Measurements from ENCODE around the gene SPRED1.

Gene SPRED1

DNA sequence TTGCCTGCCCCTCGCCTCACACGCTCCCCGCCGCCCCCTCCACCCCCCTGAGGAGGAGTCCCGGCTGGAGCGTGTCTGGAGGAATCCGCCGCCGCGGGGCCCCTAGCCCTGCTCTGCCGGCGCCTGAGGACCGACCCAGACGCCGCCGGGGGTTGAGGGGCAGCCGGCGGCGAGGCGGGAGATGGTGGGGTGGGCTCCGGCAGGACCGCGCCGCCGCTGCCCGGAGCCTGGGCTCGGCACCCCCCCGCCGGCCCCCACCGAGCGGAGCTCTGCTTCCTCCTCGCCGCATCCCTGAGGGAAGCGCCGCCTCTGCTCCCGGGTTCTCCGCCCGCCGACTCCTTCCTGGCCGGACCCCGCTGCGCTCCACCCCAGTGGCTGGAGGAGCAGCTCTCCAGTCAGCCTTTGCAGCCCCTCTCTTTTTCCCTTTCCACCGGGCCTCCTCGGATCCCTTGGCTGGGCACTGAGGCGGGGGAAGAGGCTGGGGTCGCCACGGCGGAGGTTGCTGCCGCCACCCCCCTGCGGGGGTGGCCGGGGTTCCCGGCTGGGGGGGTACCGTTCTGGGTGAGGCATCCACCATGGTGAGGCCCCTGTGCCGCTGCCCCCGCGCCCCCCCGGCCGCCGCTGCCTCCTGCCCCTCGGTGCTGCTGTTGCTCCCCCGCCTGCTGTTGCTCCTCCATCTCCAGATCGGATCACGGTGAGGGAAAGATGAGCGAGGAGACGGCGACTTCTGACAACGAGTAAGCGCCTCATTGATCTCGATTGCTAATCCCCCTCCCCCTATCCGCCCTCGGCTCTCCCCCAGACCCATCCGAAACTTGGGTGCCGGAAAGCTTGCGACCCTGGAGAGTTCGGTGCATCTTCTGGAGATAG is at the start of gene SPRED1:
Gene SPRED1 (plus strand): TSS at position 356 of the 870 bp plus-strand sequence. CDS start 350 bp downstream, at position 706.
- peak within 1 kb of the TSS; percentile 93 for H3K4me3 ChIP-seq (ENCODE audit: low read depth, low read length)
- H3K4me1 ChIP-seq (ENCODE audit: control insufficient read depth, insufficient read depth, low read length) = peaks cover 30% of the 10 kb centered on the region
- no peaks in the 10 kb centered on the region for H3K27me3 ChIP-seq (ENCODE audit: control insufficient read depth, insufficient read depth, low read length)
- peak within 1 kb of the TSS; percentile 87 for H3K9ac ChIP-seq (ENCODE audit: low read length)
- peak within 1 kb of the TSS; percentile 95 for H3K27ac ChIP-seq (ENCODE audit: low read depth, low read length)
- H3K9me3 ChIP-seq (ENCODE audit: control insufficient read depth, insufficient read depth, low read depth, low read length) = no peaks in the 10 kb centered on the region
- no peaks in the 10 kb centered on the region for H3K36me3 ChIP-seq (ENCODE audit: control insufficient read depth, insufficient read depth, low read length)

DNA sequence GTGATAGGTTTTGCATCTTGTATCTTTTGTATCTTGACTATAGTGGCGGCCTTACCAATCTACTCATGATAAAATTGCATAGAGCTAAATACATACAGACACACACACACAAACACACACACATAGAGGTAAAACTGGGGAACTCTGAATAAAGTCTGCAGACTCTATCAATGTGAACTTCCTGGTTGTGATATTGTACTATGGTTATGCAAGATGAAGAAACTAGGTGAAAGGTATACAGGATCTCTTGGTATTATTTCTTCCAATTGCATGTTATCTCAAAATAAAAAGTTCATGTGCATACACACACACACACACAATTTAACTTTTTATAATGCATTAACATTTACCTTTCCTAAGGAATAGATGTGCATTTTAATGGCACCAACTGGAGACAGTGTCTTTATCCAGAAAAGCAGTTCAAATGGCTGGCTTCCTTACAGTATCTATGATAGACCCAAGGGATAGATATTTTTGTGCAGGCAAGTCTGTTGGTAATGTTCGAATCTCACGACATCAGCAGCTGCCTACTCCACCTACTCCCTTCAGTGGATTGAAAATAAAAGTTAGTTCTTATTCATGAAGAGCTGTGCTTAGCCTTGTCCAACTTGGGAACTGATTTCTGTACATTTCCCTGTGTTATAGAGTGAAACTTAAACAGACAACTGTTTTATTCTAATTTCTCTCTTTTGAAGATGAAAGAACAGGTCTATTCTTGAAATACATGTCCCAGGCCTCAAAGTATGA is 46.9 kb upstream of the SPRED1 start:
- Histone ChIP-seq H3K9ac (ENCODE audit: low read length) (no peak overlapping the region), H3K27ac (ENCODE audit: low read depth, low read length) (no peak overlapping the region), H3K4me1 (ENCODE audit: control insufficient read depth, insufficient read depth, low read length) (no peaks in the 10 kb centered on the region; the same call in 1 of the 2 replicates), H3K9me3 (ENCODE audit: control insufficient read depth, insufficient read depth, low read depth, low read length) (no peaks in the 10 kb centered on the region), H3K27me3 (ENCODE audit: control insufficient read depth, insufficient read depth, low read length) (no peaks in the 10 kb centered on the region), H3K4me3 (ENCODE audit: low read depth, low read length) (no peak overlapping the region), H3K36me3 (ENCODE audit: control insufficient read depth, insufficient read depth, low read length) (no peaks in the 10 kb centered on the region)

DNA sequence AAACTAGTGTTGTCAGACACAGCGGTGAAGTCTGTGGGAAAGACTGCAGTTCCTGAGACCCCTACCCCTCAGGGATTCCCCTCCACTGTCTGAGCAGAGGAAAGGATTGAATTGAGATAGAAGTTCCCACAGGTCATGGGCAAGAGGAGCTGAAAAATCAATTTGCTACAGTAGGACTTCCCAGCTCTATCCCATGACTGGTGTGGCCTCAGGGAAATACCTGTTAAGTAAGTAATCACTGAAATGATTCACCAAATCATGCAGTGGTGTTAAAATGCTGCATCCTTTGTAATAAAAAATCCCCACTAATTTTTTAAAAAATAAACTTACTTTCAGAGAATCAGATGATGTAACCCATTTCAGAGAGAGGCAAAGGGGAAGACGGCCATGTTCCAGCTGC is 45.0 kb upstream of the SPRED1 start:
- no peak overlapping the region for H3K4me3 ChIP-seq (ENCODE audit: low read depth, low read length)
- no peak overlapping the region for H3K27ac ChIP-seq (ENCODE audit: low read depth, low read length)
- no peaks in the 10 kb centered on the region for H3K27me3 ChIP-seq (ENCODE audit: control insufficient read depth, insufficient read depth, low read length)
- H3K9me3 ChIP-seq (ENCODE audit: control insufficient read depth, insufficient read depth, low read depth, low read length) = no peaks in the 10 kb centered on the region
- H3K9ac ChIP-seq (ENCODE audit: low read length) = no peak overlapping the region
- H3K4me1 ChIP-seq (ENCODE audit: control insufficient read depth, insufficient read depth, low read length) = no peaks in the 10 kb centered on the region; the same call in 1 of the 2 replicates
- no peaks in the 10 kb centered on the region for H3K36me3 ChIP-seq (ENCODE audit: control insufficient read depth, insufficient read depth, low read length)

DNA sequence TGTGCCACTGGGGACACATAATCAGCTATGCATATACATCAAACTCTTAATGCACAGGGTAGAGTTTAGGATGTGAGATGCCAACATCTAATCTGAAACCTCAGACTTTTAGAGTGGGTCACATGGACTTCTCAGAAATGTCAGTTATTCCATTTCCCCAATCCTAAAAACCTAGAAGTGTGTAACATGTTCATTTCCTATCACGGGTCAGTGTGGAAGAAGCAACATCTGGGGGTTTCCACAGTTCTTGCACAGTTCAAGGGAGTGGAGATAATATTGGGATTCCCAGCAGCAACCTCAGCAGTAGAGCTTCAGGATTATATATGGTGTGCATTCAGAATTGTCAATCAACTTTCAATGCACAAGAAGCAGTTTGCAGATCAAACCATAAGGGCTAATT is 44.4 kb upstream of the SPRED1 start:
- H3K9ac ChIP-seq (ENCODE audit: low read length) = no peak overlapping the region
- no peaks in the 10 kb centered on the region for H3K27me3 ChIP-seq (ENCODE audit: control insufficient read depth, insufficient read depth, low read length)
- no peaks in the 10 kb centered on the region for H3K9me3 ChIP-seq (ENCODE audit: control insufficient read depth, insufficient read depth, low read depth, low read length)
- H3K36me3 ChIP-seq (ENCODE audit: control insufficient read depth, insufficient read depth, low read length) = no peaks in the 10 kb centered on the region
- H3K4me3 ChIP-seq (ENCODE audit: low read depth, low read length) = no peak overlapping the region
- H3K27ac ChIP-seq (ENCODE audit: low read depth, low read length) = no peak overlapping the region
- H3K4me1 ChIP-seq (ENCODE audit: control insufficient read depth, insufficient read depth, low read length) = no peaks in the 10 kb centered on the region; the same call in 1 of the 2 replicates

DNA sequence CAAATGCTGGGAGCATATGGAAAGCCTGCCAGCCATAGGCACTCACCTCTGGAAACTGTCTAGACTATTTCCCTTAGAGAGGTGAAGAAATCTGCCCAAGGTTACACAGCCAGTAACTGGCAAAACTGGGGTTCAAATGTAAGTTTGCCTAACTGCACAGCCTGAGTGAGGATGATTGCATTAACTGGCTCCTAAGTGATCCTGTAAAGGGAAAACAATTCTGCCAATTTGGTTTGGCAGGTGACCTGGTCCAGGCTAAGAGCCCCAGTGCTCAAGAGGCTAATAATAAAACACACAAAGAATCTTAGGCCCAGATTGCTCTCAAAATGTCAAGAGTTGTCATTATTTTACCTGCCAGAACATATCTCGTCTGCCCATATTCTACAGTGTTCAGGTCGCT is 43.9 kb upstream of the SPRED1 start:
- no peaks in the 10 kb centered on the region; the same call in 1 of the 2 replicates for H3K4me1 ChIP-seq (ENCODE audit: control insufficient read depth, insufficient read depth, low read length)
- no peaks in the 10 kb centered on the region for H3K9me3 ChIP-seq (ENCODE audit: control insufficient read depth, insufficient read depth, low read depth, low read length)
- no peak overlapping the region for H3K27ac ChIP-seq (ENCODE audit: low read depth, low read length)
- H3K27me3 ChIP-seq (ENCODE audit: control insufficient read depth, insufficient read depth, low read length) = no peaks in the 10 kb centered on the region
- no peaks in the 10 kb centered on the region for H3K36me3 ChIP-seq (ENCODE audit: control insufficient read depth, insufficient read depth, low read length)
- no peak overlapping the region for H3K4me3 ChIP-seq (ENCODE audit: low read depth, low read length)
- no peak overlapping the region for H3K9ac ChIP-seq (ENCODE audit: low read length)

DNA sequence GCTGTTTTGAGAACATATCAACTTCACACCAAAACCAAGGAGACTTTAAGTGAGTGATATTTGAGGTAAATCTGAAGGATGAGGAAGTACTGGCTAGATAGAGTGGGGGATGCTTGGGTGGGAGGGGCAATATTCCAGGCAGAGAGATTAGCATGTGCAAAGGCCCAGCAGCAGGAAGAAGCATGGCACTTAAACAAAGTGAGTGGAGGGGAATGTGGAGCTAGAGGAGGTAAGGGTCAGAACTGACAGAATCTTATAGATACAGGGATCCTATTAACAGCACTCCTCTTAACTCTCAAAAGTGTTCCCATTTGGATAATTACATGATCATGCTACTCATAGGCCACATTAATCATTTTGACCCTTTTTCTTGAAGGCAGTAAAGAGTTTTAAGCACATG is 41.4 kb upstream of the SPRED1 start:
- no peaks in the 10 kb centered on the region for H3K36me3 ChIP-seq (ENCODE audit: control insufficient read depth, insufficient read depth, low read length)
- no peak overlapping the region for H3K9ac ChIP-seq (ENCODE audit: low read length)
- H3K9me3 ChIP-seq (ENCODE audit: control insufficient read depth, insufficient read depth, low read depth, low read length) = no peaks in the 10 kb centered on the region
- no peaks in the 10 kb centered on the region; the same call in 1 of the 2 replicates for H3K4me1 ChIP-seq (ENCODE audit: control insufficient read depth, insufficient read depth, low read length)
- no peaks in the 10 kb centered on the region for H3K27me3 ChIP-seq (ENCODE audit: control insufficient read depth, insufficient read depth, low read length)
- no peak overlapping the region for H3K4me3 ChIP-seq (ENCODE audit: low read depth, low read length)
- H3K27ac ChIP-seq (ENCODE audit: low read depth, low read length) = no peak overlapping the region

DNA sequence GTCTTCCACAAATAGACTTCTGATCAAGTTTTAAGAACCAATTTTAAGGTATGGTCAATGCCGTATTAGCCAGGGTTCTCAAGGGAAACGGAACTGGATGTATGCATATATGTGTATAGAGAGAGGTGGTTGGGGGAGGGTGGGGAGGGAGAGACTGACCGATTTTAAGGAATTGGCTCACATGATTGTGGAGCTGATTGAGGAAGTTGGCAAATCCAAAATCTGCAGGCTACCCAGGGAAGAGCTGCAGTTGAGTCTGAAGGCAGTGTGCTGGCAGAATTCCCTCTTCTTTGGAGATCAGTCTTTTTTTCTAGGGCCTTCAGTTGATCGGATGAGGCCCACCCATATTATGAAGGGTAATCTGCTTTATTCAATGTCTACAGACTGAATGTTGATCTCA is 40.8 kb upstream of the SPRED1 start:
- Histone ChIP-seq H3K4me1 (ENCODE audit: control insufficient read depth, insufficient read depth, low read length) (no peaks in the 10 kb centered on the region; the same call in 1 of the 2 replicates), H3K4me3 (ENCODE audit: low read depth, low read length) (no peak overlapping the region), H3K36me3 (ENCODE audit: control insufficient read depth, insufficient read depth, low read length) (no peaks in the 10 kb centered on the region), H3K9me3 (ENCODE audit: control insufficient read depth, insufficient read depth, low read depth, low read length) (no peaks in the 10 kb centered on the region), H3K27ac (ENCODE audit: low read depth, low read length) (no peak overlapping the region), H3K9ac (ENCODE audit: low read length) (no peak overlapping the region), H3K27me3 (ENCODE audit: control insufficient read depth, insufficient read depth, low read length) (no peaks in the 10 kb centered on the region)

DNA sequence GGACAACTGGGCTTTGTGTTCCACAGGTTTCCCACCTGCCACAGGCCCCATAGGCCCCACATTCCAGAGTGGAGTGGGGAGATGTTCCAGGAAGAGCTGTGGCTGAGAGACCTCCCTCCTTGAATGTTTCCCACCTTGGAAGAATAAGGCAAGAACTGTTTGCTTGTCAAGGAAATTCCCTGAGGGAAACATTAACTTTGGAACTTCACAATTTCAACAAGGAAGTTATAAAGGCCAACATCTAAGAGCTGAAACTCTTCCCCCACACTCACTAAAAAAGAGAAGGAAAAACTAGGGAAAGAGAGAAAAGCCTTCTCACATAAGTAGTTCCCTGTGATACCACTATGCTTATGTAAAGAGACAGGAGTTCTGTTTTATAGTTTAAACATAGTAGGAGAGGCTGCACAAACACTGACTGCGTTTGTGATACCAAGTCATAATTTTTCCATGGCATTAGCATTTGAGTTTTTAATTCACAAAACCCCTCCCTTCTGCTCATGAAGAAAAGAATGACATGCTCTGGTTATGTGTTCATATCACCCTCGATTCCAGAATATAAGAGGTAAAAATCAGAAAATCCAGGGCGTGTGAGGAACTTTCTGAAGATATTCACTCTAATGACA is 39.8 kb upstream of the SPRED1 start:
- H3K9me3 ChIP-seq (ENCODE audit: control insufficient read depth, insufficient read depth, low read depth, low read length) = no peaks in the 10 kb centered on the region
- no peak overlapping the region for H3K27ac ChIP-seq (ENCODE audit: low read depth, low read length)
- no peaks in the 10 kb centered on the region for H3K36me3 ChIP-seq (ENCODE audit: control insufficient read depth, insufficient read depth, low read length)
- H3K27me3 ChIP-seq (ENCODE audit: control insufficient read depth, insufficient read depth, low read length) = no peaks in the 10 kb centered on the region
- no peak overlapping the region for H3K4me3 ChIP-seq (ENCODE audit: low read depth, low read length)
- H3K9ac ChIP-seq (ENCODE audit: low read length) = no peak overlapping the region
- H3K4me1 ChIP-seq (ENCODE audit: control insufficient read depth, insufficient read depth, low read length) = peaks cover 2% of the 10 kb centered on the region

DNA sequence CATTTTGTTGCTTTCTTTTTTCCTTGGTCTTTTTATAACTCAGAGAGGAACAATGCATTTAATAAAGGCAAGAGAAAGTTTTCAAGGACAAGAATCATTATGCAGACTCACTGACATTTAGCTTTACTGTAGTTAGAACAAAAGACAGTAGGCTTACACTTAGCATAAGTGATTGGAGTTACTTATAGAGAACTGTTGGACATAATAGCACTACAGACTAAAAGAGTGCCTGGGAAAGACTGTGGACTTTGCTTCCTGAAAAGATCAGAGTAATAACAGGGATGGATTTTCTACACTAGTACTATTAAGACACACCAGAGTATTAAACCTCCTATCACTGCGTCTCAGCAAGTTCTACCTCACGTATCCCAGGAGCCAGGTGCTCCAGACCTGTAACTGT is 39.3 kb upstream of the SPRED1 start:
- Histone ChIP-seq H3K36me3 (ENCODE audit: control insufficient read depth, insufficient read depth, low read length) (no peaks in the 10 kb centered on the region), H3K27me3 (ENCODE audit: control insufficient read depth, insufficient read depth, low read length) (no peaks in the 10 kb centered on the region), H3K4me3 (ENCODE audit: low read depth, low read length) (no peak overlapping the region), H3K27ac (ENCODE audit: low read depth, low read length) (no peak overlapping the region), H3K4me1 (ENCODE audit: control insufficient read depth, insufficient read depth, low read length) (peaks cover 7% of the 10 kb centered on the region), H3K9ac (ENCODE audit: low read length) (no peak overlapping the region), H3K9me3 (ENCODE audit: control insufficient read depth, insufficient read depth, low read depth, low read length) (no peaks in the 10 kb centered on the region)

DNA sequence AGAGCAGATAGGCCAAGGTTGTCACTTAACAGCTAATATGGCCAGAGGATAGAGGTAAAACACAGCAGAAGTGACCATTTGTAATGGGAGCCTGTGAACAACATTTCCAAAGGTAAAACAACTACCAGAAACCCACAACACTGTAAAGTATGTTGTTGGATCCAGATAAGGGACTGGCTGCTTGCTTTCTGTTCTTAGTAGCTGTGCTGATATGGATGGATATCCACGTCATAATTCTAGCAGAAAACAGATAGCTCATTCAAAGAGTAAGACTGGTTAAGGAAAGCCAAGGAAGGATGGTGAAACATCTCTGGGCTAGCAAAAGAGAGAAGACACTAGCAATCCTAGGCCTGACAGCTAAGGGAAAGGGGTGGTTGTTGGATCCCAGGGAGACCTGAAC is 36.9 kb upstream of the SPRED1 start:
- no peaks in the 10 kb centered on the region for H3K9me3 ChIP-seq (ENCODE audit: control insufficient read depth, insufficient read depth, low read depth, low read length)
- no peak overlapping the region for H3K9ac ChIP-seq (ENCODE audit: low read length)
- H3K4me3 ChIP-seq (ENCODE audit: low read depth, low read length) = no peak overlapping the region
- H3K27ac ChIP-seq (ENCODE audit: low read depth, low read length) = no peak overlapping the region
- peaks cover 10% of the 10 kb centered on the region for H3K4me1 ChIP-seq (ENCODE audit: control insufficient read depth, insufficient read depth, low read length)
- H3K27me3 ChIP-seq (ENCODE audit: control insufficient read depth, insufficient read depth, low read length) = no peaks in the 10 kb centered on the region
- H3K36me3 ChIP-seq (ENCODE audit: control insufficient read depth, insufficient read depth, low read length) = no peaks in the 10 kb centered on the region

DNA sequence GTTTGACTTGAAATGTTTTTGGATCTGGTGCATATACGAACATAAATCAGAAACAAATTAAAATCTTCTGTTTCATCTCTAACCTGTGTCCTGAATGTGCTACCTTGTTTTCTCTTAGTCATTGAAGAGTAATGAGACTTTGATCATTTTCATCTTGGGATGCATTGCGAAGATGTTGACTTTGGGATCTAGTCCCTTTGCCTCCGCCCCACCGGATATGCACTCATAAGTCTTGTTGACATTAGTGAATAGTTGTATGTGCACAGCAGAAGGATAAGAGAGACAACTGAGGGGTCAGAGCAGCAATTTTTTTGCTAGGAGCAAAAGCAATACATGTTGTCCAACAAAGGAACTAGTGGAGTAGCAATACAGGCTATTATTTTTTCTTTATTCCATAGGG is 35.9 kb upstream of the SPRED1 start:
- no peak overlapping the region for H3K4me3 ChIP-seq (ENCODE audit: low read depth, low read length)
- H3K9me3 ChIP-seq (ENCODE audit: control insufficient read depth, insufficient read depth, low read depth, low read length) = no peaks in the 10 kb centered on the region
- no peak overlapping the region for H3K9ac ChIP-seq (ENCODE audit: low read length)
- H3K27ac ChIP-seq (ENCODE audit: low read depth, low read length) = no peak overlapping the region
- H3K36me3 ChIP-seq (ENCODE audit: control insufficient read depth, insufficient read depth, low read length) = no peaks in the 10 kb centered on the region
- H3K4me1 ChIP-seq (ENCODE audit: control insufficient read depth, insufficient read depth, low read length) = peaks cover 10% of the 10 kb centered on the region
- no peaks in the 10 kb centered on the region for H3K27me3 ChIP-seq (ENCODE audit: control insufficient read depth, insufficient read depth, low read length)
